ENCODE measurements around the gene UBA3.

Gene UBA3

GRCh38 chr3:69009559-69010410 is 70.4 kb downstream of the UBA3 start:
- DNase-seq = no peak

DNA sequence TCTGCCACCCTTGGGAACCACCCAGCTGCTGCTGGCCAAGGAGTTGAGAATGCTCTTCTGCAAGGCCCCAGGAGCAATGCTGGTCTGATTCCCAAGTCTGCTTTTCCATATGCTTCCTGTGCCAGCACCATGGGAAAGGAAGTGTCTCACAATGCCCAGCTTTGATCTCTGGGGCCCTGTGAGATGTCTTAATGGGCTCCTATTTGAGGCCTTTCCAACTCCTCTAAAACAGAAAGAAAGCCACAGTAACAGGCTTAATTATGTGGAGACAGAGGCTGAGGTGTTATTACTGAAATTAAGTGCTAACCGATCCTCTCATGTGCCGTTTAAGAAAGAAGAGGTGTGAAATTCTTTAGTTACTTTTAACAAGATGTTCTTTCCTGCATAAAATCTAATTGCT is 71.2 kb downstream of the UBA3 start:
- DNase-seq = no peak

GRCh38 chr3:69005791-69006482 is 74.2 kb downstream of the UBA3 start:
- DNase-seq = no peak

GRCh38 chr3:69005071-69005790 is 74.9 kb downstream of the UBA3 start:
- no peak for DNase-seq
